Measurements from ENCODE around the gene MACF1. TPM values are rescaled to one million over a fixed set of nuclear protein-coding genes. Genes with fewer than 3 reads are reported as not detected.
A peak's percentile ranks its signal among the peaks of the same experiment; 100 is the strongest.
"Not testable (repeated sequence)": the region's sequence is repeated elsewhere in the genome, so short reads cannot be mapped to it uniquely, and the experiment has no call there.

Gene MACF1
- total RNA-seq, 1 experiment from 2014 or later, result 103 TPM

GRCh38 chr1:39499668-39500067 is 295.2 kb downstream of the MACF1 start:
- Histone ChIP-seq H3K4me2 (ENCODE audit: low read length) (no peak overlapping the region), H3F3A (ENCODE audit: low read length, unreplicated experiment) (no peaks in the 10 kb centered on the region), H3K4me1 (ENCODE audit: insufficient read depth, low read length) (peaks cover 5% of the 10 kb centered on the region; the same call in 1 of the 2 replicates), H3K27me3 (ENCODE audit: low read length) (no peaks in the 10 kb centered on the region), H3K79me2 (ENCODE audit: low read length) (no peaks in the 10 kb centered on the region), H3K27ac (ENCODE audit: low read length) (no peak overlapping the region), H3K36me3 (ENCODE audit: low read depth, low read length) (no peaks in the 10 kb centered on the region), H2AFZ (ENCODE audit: low read length) (no peak overlapping the region), H3K9ac (ENCODE audit: low read length) (no peak overlapping the region), H3K9me2 (replicated peaks; ENCODE audit: low read length) (no peaks in the 10 kb centered on the region), H4K20me1 (ENCODE audit: low read length) (no peaks in the 10 kb centered on the region), H3K4me3 (ENCODE audit: low read length) (no peak overlapping the region), H3K9me3 (ENCODE audit: low read length) (no peaks in the 10 kb centered on the region)
- DNase-seq, result no peak
- ChIA-PET CTCF (no interaction called here), POLR2A (ENCODE audit: unreplicated experiment) (interaction anchor here (0.6 kb wide), 1 partner anchor 91 kb away, joined by 4 read pairs; no protein-coding TSS in a partner anchor)
- intact Hi-C loops (cut with micrococcal nuclease), result no loop called here
- TF ChIP-seq CTCF (conservative IDR thresholded peaks at IDR 0.05; ENCODE audit: low read depth, low read length), result no peak
- no peak for TF ChIP-seq EZH2 (IDR thresholded peaks at IDR 0.05; ENCODE audit: low read length, unreplicated experiment)
- no peak for TF ChIP-seq EZH2phosphoT487 (IDR thresholded peaks at IDR 0.05; ENCODE audit: borderline replicate concordance, low read length)
- ATAC-seq, result no peak
- BruUV-seq (replicated peaks), result no TSS peak

DNA sequence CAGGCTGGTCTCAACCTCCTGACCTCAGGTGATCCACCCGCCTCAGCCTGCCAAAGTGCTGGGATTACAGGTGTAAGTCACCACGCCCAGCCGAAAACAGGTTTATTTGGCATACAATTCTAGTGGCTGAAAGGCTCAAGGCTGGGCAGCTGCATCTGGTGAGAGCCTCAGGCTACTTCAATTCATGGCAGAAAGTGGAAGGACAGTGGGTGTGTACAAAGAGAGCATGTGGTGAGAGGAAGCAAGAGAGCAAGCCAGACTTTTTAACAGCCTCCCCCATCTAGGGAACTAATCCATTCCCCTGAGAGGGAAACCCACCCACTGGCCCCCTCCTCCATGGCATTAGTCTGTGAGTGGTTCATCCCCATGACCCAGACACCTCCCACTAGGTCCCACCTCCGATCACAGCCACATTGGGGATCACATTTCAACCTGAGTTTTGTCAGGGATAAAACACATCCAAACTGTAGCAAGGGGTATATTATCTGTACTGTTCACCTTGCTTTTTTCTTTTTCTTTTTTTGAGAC is 296.4 kb downstream of the MACF1 start:
- Histone ChIP-seq H3K27me3 (ENCODE audit: low read length) (no peaks in the 10 kb centered on the region), H3K9ac (ENCODE audit: low read length) (no peak overlapping the region), H3K36me3 (ENCODE audit: low read depth, low read length) (no peaks in the 10 kb centered on the region), H3K79me2 (ENCODE audit: low read length) (no peaks in the 10 kb centered on the region), H3K4me3 (ENCODE audit: low read length) (no peak overlapping the region), H3F3A (ENCODE audit: low read length, unreplicated experiment) (no peaks in the 10 kb centered on the region), H3K27ac (ENCODE audit: low read length) (no peak overlapping the region), H2AFZ (ENCODE audit: low read length) (no peak overlapping the region), H3K9me3 (ENCODE audit: low read length) (no peaks in the 10 kb centered on the region), H4K20me1 (ENCODE audit: low read length) (no peaks in the 10 kb centered on the region), H3K4me2 (ENCODE audit: low read length) (0 out of 2 replicates have a peak overlapping the region, but pooled peaks have one; percentile 5), H3K9me2 (replicated peaks; ENCODE audit: low read length) (no peaks in the 10 kb centered on the region), H3K4me1 (ENCODE audit: insufficient read depth, low read length) (peaks cover 5% of the 10 kb centered on the region; the same call in 1 of the 2 replicates)
- POLR2A ChIA-PET (ENCODE audit: unreplicated experiment), result interaction anchor here (0.6 kb wide), 1 partner anchor 40 kb away, joined by 22 read pairs; no protein-coding TSS in a partner anchor
- CTCF ChIA-PET, result no interaction called here
- TF ChIP-seq EZH2 (IDR thresholded peaks at IDR 0.05; ENCODE audit: low read length, unreplicated experiment) (no peak), CTCF (conservative IDR thresholded peaks at IDR 0.05; ENCODE audit: low read depth, low read length) (no peak), EZH2phosphoT487 (IDR thresholded peaks at IDR 0.05; ENCODE audit: borderline replicate concordance, low read length) (no peak)
- intact Hi-C loops (cut with micrococcal nuclease), result no loop called here
- BruUV-seq (replicated peaks), result no TSS peak
- DNase-seq (peak; percentile 64), ATAC-seq (peak; percentile 61)

GRCh38 chr1:39501666-39502065 is 297.2 kb downstream of the MACF1 start:
- CTCF ChIA-PET, result no interaction called here
- intact Hi-C loops (cut with micrococcal nuclease), result no loop called here
- peaks cover 5% of the 10 kb centered on the region; the same call in 1 of the 2 replicates for H3K4me1 ChIP-seq (ENCODE audit: insufficient read depth, low read length)
- no peak overlapping the region for H3K4me3 ChIP-seq (ENCODE audit: low read length)
- no peaks in the 10 kb centered on the region for H3K36me3 ChIP-seq (ENCODE audit: low read depth, low read length)
- H3K9ac ChIP-seq (ENCODE audit: low read length), result no peak overlapping the region
- H3K4me2 ChIP-seq (ENCODE audit: low read length), result no peak overlapping the region
- H4K20me1 ChIP-seq (ENCODE audit: low read length), result no peaks in the 10 kb centered on the region
- H3K79me2 ChIP-seq (ENCODE audit: low read length), result no peaks in the 10 kb centered on the region
- no TSS peak for BruUV-seq (replicated peaks)
- TF ChIP-seq CTCF (conservative IDR thresholded peaks at IDR 0.05; ENCODE audit: low read depth, low read length) (no peak), EZH2 (IDR thresholded peaks at IDR 0.05; ENCODE audit: low read length, unreplicated experiment) (no peak), EZH2phosphoT487 (IDR thresholded peaks at IDR 0.05; ENCODE audit: borderline replicate concordance, low read length) (no peak)
- no peaks in the 10 kb centered on the region for H3F3A ChIP-seq (ENCODE audit: low read length, unreplicated experiment)
- POLR2A ChIA-PET (ENCODE audit: unreplicated experiment), result no interaction called here
- H3K27me3 ChIP-seq (ENCODE audit: low read length), result no peaks in the 10 kb centered on the region
- ATAC-seq (peak; percentile 57), DNase-seq (peak; percentile 43)
- H3K9me2 ChIP-seq (replicated peaks; ENCODE audit: low read length), result no peaks in the 10 kb centered on the region
- no peaks in the 10 kb centered on the region for H3K9me3 ChIP-seq (ENCODE audit: low read length)
- H2AFZ ChIP-seq (ENCODE audit: low read length), result no peak overlapping the region
- H3K27ac ChIP-seq (ENCODE audit: low read length), result no peak overlapping the region

DNA sequence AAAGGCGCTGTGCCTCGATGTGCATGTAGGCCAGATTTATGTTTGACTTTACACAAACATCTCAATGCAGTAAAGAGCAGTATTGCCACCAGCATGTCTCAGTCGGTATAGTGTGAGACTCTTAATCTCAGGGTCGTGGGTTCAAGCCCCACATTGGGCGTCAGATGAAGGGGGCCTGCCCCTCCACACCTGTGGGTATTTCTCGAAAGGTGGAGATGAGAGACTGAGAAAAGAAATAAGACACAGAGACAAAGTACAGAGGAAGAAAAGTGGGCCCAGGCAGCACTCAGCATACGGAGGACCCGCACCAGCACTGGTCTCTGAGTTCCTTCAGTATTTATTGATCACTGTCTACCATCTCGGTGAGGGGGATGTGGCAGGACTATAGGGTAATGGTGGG is 299.9 kb downstream of the MACF1 start:
- H3K4me2 ChIP-seq (ENCODE audit: low read length); ATAC-seq; H3K79me2 ChIP-seq (ENCODE audit: low read length); H3K9ac ChIP-seq (ENCODE audit: low read length); H2AFZ ChIP-seq (ENCODE audit: low read length); H3K4me1 ChIP-seq (ENCODE audit: insufficient read depth, low read length); DNase-seq; CTCF ChIA-PET; H3K27ac ChIP-seq (ENCODE audit: low read length); H3F3A ChIP-seq (ENCODE audit: low read length, unreplicated experiment); intact Hi-C loops (cut with micrococcal nuclease); H3K9me2 ChIP-seq (replicated peaks; ENCODE audit: low read length); H3K4me3 ChIP-seq (ENCODE audit: low read length); BruUV-seq (replicated peaks); H4K20me1 ChIP-seq (ENCODE audit: low read length); POLR2A ChIA-PET (ENCODE audit: unreplicated experiment); H3K36me3 ChIP-seq (ENCODE audit: low read depth, low read length); H3K27me3 ChIP-seq (ENCODE audit: low read length); H3K9me3 ChIP-seq (ENCODE audit: low read length): not testable (repeated sequence)

All from PC-3 (cell line).